GM18498 (cell line): Measurements from ENCODE around the gene MMP15.
"Not testable (repeated sequence)": the region's sequence is repeated elsewhere in the genome, so short reads cannot be mapped to it uniquely, and the experiment has no call there.

Source experiments
- ATAC-seq: cut with Tn5 transposase; IDR thresholded peaks from one replicate; pipeline ENCODE4 v1.9.1; 2021; ENCODE audit warnings: mild to moderate bottlenecking, moderate library complexity; ENCODE audit not compliant: unreplicated experiment

MMP15 gene

DNA sequence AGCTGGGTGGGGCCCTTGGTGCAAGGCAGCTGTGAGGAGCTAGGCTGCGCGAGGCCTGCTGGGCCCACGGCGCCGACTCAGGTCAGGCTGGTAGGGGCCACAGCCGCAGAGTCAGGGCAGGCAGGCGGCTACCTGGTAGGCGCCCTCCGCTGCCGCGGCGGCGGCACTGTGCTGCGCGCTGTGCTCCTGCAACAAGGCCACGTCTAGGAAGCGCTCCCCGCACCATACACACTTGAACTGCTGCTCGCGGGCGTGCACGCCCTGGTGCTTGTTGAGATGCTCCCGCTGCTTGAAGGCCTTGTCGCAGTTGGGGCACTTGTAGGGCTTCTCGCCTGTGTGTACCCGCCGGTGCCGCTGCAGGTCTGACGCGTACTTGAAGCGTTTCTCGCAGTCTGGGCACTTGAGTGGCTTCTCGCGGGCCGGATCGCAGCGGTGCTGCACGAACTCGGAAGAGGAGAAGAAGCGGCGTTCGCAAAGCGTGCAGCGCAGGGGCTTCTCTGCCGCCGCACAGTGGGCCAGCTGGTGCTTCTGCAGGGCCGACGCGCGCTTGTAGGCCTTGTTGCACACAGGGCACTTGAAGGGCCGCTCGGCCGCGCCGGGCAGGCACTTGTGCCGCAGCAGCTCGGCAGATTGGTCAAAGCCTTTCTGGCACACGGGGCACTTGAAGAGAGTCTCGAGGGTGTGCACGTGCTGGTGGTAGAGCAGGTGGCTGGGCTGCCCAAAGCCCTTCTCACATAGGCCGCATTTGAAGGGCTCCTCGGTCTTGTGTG lies 29.0 kb upstream of the MMP15 start:
- ATAC-seq = no peak

DNA sequence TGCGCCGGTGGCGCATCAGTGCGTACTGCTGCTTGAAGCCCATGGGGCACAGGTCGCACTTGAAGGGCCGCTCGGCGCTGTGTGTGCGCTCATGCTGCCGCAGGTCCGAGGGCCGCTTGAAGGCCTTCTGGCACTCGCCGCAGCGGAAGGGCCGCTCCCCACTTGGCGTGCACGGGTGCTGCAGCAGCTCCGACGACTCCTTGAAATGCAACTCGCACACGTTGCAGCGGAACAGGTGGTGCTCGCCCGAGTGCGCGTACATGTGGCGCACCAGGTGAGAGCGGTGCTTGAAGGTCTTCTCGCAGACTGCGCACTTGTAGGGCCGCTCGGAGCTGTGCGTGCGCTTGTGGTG lies 28.4 kb upstream of the MMP15 start:
- ATAC-seq = no peak

- ATAC-seq = no peak
These were observed 27.9 kb upstream of the MMP15 start for GRCh38 chr16:57997528-57998265.

DNA sequence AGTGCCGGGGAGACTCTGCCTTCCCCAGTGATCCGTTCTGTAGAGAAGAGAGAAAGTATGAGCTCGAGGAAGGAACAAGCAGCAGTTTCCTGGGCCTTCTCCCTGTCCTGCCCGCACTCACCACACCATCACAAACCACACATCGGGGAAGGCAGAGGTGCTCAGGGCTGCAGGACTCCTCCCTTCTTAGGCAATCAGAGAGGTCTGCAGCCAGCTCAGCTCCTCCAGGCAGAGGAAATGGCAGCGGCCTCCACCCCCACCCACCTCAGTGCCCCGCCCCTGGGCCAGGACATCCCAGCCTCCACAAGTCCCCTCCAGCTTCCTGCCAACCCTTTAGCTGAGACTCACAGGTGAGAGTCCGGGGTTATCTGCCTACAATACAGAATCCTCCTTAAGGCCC lies 27.1 kb upstream of the MMP15 start:
- no peak for ATAC-seq

DNA sequence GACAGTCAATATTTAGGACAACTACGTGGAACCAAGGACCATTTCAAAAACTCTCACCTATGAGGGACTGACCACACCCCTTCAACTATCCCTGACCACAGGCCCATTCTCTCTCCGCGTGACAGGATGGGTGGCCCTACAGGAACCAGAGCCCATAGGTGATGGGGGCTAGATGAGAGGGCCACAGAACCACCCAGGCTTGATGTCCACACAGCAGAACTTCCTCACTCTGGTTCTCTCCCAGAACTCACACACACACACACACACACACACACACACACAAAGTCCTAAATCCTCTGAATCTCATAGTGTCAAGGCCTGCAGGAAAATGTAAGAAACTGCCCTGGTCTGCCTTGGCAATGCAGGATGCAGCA lies 26.6 kb upstream of the MMP15 start:
- ATAC-seq = no peak

GRCh38 chr16:57999366-57999970 lies 26.1 kb upstream of the MMP15 start:
- no peak for ATAC-seq

- ATAC-seq = peak; percentile 28
These were observed 25.4 kb upstream of the MMP15 start, which contains the start of gene ZNF319 for GRCh38 chr16:57999971-58000705. Gene ZNF319, minus strand, starts transcription at chr16:58000672. Its CDS starts 2,407 bp downstream, at chr16:57998265.

DNA sequence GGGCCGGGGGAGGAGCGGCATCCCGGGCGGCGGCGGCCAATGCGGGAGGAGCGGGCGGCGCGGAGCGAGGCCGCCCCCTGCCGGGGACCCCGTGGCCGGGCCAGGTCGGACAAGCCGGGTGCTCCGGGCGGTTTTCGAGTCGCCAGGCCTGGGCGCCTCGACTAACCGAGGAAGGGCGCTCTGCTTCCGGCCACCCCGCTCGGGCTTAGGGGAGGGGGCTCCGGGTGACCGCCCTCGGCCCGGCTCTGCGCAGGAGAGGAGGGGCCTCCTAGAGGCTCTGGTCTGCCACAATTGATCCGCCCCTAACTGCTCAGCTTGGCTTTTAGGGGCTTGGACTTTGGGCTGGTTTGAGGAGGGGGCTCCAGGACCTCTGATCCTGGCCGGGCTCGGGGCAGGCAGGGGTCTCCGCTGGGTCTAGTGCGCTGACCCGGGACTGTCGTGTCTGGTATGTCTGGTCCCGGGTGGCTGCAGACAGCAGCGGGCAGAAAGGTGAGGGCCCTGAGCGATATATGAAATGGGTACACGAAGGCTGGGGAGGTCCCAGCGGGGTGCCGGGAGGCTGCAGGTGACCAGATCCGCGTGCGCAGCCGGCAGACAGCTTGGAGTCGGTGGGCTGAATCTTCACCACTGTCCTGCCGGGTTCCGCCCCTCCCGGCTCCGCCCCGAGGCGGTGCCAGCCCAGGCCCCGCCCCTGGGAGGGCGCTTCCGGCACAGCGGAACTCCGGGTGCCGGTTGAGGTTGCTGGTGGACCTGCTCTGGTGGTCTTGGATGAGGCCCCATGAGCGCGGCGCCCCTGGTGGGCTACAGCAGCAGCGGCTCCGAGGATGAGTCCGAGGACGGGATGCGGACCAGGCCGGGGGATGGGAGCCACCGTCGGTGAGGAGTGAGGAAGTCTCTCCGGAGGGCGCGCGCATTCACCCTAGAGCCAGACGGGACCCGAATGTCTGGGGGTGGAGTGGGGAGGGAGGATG lies 24.6 kb upstream of the MMP15 start, which contains the start of gene USB1:
TSS of gene USB1 (plus strand) at position 702 of the 971 bp plus-strand sequence. CDS start at position 779, 77 bp downstream.
- peak; percentile 85 for ATAC-seq

GRCh38 chr16:58001781-58002415 lies 23.7 kb upstream of the MMP15 start:
- no peak for ATAC-seq

DNA sequence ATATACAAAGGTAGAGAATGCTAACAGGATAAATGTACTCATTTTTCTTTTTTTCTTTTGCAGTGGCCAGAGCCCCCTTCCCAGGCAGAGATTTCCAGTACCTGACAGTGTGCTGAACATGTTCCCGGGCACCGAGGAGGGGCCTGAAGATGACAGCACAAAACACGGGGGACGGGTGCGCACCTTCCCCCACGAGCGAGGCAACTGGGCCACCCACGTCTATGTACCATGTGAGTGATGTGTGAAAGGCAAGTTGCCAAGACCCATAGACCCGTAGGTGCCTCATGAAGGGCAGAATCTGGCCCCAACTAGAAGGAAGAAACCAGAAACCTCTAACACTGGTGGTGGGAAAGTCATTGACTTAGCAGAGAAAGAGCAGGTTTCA lies 23.1 kb upstream of the MMP15 start:
- ATAC-seq = no peak

DNA sequence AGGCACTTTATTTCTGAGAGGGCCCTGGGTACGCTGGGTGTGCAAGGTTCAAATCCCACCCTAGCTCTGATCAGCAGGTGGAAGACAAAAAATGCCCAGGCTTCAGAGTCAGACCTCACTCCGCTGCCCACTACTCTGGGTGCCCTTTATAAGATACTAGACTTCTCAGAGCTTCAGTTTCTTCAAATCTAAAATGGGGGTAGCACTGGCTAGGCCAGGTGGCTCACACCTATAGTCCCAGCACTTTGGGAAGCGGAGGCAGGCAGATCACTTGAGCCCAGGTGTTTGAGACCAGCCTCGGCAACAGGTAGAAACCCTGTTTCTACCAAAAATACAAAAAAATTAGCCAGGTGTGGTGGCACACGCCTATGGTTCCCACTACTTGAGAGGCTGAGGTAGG lies 22.6 kb upstream of the MMP15 start:
- ATAC-seq = no peak

- not testable (repeated sequence) for ATAC-seq
These were observed 20.8 kb upstream of the MMP15 start for GRCh38 chr16:58004736-58005135.

DNA sequence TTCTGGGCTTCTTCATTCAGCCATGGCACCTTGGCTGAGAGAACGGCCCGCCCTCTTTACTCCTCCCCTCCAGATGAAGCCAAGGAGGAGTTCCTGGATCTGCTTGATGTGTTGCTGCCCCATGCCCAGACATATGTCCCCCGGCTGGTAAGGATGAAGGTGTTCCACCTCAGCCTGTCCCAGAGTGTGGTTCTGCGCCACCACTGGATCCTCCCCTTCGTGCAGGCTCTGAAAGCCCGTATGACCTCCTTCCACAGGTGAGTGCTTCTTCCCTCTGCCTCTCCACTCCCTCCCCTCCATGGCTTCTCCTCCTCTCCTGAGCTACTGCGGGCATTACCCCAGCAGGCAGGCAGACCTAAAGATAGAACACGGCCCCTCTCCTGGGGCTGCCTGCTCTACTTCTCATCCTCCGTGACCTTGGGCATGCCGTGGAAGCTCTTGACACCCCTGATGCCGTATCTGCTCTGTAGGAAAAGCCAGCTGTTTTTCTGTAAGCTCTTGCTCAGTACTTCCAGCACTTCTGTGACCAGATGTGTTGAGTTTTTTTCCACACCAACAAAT lies 15.6 kb upstream of the MMP15 start:
- ATAC-seq = no peak

GRCh38 chr16:58010886-58011285 lies 14.7 kb upstream of the MMP15 start:
- ATAC-seq = no peak

DNA sequence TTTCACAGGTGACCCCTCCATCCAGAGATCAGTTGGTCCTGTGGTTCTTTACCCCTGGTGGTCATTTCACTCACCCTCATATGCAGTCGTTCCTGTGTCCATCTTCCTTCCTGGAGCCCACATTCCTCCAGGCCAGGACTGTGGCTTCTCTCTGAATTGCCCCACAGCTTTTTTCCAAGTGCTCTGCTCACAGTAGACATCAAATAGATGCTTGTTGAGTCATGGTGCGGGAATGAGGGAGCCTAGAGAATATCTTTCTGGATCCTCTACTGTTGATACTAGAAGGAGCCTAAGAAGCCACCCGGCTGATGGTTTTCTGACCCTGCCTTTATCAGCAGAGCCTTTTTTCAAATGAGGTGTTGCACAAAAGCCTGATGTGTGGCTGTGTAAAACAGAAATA lies 13.9 kb upstream of the MMP15 start:
- ATAC-seq = no peak

DNA sequence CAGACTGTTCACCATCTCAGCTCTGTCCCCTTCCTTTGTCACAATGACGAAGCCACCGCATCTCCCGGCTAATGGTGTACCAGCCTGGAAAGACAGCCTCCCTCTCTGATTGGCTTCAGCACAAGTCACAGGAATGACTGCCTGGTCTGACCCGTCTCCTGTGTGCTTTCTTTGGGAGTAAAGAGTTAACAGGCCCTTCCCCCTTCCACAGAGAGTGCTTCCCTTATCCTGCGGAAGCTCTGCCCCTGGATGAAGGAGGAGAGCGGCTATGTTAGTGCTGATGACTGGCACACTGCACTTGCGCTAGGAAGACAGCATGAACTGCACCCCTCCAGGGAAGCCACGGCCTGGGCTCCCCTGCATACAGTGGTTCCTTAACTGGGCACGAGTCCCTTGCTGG lies 13.1 kb upstream of the MMP15 start:
- ATAC-seq = no peak

- no peak for ATAC-seq
These were observed 12.2 kb upstream of the MMP15 start for GRCh38 chr16:58013201-58013956.

DNA sequence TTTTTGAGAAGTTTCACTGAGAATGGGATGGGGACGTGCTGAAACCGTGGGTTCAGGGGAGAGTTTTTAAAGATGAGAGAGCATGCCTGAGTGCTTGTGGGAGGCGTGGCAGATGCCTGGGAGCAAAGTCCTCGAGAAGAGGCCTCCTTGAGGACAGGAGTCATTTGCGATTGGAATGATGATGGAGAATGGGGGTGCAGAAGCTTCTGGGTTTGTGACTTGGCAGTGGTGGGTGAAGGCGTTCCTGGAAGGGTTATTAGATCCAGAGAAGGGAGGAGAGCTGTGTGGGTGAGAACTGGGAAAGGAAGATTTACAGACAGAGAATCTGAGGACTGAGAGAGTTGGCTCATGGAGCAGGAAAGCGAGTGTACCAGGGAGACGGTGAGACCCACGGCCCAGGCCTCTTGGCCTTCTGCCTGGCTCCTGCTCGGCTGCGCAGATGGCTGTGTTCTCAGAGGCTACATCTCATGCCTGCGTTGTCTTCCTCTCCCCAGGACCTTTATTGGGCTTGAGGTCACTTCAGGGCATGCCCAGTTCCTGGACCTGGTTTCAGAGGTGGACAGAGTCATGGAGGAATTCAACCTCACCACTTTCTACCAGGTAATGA lies 8.6 kb upstream of the MMP15 start:
- ATAC-seq = no peak
